Left kidney (tissue), 8 donors: ENCODE data around the gene OR1D5. TPM values are rescaled to one million over a fixed set of nuclear protein-coding genes. Genes with fewer than 3 reads are reported as not detected.
"Not testable (repeated sequence)": the region's sequence is repeated elsewhere in the genome, so short reads cannot be mapped to it uniquely, and the experiment has no call there.

ENCODE experiments used
- DNase-seq: peaks from one replicate; pipeline ENCODE4 v3.0.0-alpha.2; 2013
- long read RNA-seq, 8 donors: transcript quantifications; one replicate each; lab custom pipeline, GENCODE V29; 2026
- polyA plus RNA-seq: library from polyadenylated mRNA; unstranded; fragments of 120-200 nt; gene quantifications from one replicate; pipeline ENCODE4 v1.2.1, GENCODE V29; 2013; ENCODE audit not compliant: insufficient read length

OR1D5 gene, protein sequence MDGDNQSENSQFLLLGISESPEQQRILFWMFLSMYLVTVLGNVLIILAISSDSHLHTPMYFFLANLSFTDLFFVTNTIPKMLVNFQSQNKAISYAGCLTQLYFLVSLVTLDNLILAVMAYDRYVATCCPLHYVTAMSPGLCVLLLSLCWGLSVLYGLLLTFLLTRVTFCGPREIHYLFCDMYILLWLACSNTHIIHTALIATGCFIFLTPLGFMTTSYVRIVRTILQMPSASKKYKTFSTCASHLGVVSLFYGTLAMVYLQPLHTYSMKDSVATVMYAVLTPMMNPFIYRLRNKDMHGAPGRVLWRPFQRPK
- not detected for polyA plus RNA-seq
- long read RNA-seq, donor 1, result 0 reads
- long read RNA-seq, donor 2, result 0 reads
- long read RNA-seq, donor 3, result 0 reads
- long read RNA-seq, donor 4, result 0 reads
- long read RNA-seq, donor 5, result 0 reads
- long read RNA-seq, donor 6, result 0 reads
- long read RNA-seq, donor 7, result 0 reads
- long read RNA-seq, donor 8, result 0 reads

DNA sequence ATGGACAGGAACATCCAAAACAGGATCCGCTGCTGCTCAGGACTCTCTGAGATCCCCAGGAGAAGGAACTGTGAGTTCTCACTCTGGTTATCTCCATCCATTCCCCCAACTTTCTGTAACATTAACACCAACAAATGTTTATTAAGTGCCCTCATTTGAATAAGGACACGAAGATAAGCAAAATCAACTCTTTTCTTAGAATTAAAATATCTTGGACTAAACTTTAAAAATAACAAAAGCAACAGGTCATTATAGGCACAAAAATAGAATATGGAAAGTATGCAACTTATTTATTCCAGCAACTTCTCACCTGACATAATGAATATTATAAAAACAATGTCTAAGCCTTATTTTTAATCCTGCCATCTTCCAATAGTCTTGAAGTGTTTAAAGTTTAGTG is at the start of gene OR1D5:
OR1D5 (minus strand) TSS at position 101 of the 400 bp plus-strand sequence; CDS start at position 101, 0 bp downstream.
- not testable (repeated sequence) for DNase-seq

DNA sequence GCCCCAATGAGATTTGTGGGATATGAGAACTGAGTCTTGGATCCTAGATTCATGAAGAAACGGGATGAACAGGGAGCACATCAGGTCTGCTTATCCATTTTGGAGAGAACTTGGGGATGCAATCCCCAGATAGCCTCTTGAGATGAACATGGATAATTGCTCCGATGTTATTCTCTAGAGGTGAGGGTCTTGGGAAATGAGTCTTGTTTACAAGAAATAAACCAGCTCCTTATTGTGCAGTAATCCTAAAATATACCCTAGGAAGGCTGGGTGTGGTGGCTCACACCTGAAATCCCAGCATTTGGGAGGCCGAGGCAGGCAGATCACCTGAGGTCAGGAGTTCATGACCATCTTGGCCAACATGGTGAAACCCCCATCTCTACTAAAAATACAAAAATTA is 40.9 kb upstream of the OR1D5 start, which contains the start of gene OR1D2:
OR1D2 (minus strand) TSS at position 101 of the 400 bp plus-strand sequence. CDS start 11,426 bp downstream, outside the sequence.
- no peak for DNase-seq

DNA sequence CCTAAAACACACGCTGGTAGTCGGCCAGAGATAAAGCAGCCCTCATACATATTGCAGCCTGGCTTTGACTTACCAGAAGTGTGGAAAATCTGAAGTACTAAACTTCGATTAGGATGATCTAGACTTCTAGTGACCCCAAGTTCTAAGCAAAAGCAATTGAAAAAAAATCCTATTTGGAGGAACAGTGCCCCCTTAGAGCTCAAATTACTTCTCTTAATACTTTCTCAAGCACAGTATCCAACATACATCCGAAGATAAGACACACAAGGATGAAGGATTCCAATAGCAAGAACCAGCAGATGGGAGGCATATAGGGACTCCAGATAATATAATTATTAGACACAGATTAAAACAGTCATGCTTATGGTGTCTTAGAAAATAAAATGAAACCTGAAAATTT is 10.4 kb upstream of the OR1D5 start:
- DNase-seq, result not testable (repeated sequence)

DNA sequence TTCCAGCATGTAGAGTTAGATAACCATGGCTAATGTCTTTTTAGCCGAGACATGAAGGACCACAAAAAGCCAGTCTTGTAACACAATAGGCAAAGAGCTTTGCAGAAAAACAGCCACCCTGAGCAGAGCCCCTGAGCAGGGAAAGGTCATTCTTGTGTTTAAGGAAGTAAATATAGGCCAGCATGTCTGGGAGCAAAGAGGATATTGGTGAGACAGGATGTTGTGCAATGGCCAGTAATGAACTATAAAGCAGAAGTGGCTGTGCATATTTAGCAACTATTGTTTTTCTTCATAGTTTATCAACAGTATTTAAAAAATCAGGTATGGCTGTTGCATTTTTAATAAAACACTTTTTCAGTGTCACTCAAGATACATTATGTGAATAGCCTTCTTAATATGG is 1.8 kb upstream of the OR1D5 start:
- not testable (repeated sequence) for DNase-seq

DNA sequence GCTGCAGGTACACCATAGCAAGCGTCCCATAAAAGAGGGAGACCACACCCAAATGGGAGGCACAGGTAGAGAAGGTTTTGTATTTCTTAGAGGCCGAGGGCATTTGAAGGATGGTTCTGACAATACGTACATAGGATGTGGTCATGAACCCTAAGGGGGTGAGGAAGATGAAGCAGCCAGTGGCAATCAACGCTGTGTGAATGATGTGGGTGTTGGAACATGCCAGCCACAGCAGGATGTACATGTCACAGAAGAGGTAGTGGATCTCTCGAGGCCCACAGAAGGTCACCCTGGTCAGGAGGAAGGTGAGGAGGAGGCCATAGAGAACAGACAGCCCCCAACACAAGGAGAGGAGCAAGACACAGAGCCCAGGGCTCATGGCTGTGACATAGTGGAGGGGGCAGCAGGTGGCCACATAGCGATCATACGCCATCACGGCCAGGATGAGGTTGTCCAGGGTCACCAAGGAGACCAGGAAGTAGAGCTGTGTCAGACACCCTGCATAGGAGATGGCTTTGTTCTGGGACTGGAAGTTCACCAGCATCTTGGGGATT is 506 bp downstream of the OR1D5 start:
- DNase-seq, result not testable (repeated sequence)

DNA sequence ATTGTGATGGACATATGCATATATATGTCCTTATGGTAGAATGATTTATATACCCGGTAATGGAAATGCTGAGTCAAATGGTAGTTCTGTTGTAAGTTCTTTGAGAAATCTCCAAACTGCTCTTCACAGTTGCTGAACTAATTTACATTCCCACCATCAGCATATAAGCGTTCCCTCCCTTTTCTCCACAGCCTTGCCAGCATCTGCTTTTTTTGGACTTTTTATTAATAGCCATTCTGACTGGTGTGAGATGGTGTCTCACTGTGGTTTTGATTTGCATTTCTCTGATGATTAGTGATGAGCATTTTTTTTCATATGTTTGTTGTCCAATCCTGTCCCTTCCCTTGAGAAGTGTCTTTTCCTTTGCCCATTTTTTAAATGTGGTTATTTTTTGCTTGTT is 8.5 kb downstream of the OR1D5 start:
- DNase-seq, result not testable (repeated sequence)

DNA sequence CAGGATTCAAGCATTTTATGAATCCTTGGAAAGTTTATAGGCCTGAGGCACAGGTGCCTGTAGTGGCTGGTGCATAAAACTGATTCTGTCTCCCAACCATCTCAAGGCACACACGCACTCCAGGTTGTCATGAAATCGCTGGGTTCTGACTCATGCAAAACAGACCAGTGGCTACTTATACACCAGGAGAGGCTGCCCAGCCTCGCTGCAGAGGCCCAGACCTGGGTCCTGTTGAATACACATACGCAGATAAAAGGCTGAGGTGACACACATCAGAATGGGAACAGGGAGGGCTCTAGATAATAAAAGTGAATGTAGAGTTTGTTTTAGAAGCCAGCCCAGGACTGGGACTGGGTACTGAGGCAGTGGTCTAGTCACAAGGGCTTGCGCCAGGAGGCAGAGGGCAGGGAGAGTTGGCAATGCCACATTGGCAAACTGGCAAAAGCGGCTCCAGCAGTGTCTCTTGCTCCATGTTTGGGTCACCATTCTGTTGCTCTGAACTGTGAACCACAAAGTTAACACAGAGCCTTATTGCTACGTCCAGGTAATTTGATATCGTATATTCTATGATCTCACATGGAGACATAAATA is 13.6 kb downstream of the OR1D5 start:
- DNase-seq, result no peak

DNA sequence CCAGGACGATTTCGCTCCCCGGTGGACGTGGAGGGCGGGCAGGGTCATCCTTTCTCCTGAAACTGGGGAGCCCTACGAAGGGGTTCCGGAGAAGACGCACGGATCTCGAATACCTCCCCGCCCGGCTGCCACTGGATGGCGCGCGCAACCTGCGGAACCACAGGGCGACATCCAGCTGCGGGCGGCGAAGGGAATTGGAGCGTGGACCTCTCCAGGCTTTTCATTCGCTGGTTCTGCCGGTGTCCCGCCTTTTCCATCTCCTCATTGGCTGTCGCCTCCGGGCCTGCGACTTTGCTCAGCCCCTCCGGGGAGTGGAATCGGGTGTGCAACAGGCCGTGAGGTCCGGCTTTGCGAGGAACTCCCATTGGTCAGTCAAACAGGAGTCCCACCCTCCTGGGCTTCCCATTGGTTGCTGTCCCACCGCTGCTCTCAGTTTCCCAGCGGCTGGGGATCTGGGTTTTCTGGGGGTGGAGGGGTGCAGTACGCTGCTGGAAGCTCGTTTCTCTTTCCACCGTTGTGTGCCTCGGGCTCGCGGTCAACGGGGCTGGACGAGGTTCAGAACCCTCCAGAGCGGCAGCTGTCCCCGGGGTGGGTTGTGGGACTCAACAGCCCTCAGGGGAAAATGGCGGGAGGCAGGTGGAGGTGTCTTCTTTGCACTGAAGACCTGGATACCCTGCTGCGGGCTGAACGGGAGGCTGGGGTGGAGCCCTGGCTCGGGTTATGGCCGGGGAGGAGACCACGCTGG is 14.5 kb downstream of the OR1D5 start:
- DNase-seq, result peak; percentile 98

DNA sequence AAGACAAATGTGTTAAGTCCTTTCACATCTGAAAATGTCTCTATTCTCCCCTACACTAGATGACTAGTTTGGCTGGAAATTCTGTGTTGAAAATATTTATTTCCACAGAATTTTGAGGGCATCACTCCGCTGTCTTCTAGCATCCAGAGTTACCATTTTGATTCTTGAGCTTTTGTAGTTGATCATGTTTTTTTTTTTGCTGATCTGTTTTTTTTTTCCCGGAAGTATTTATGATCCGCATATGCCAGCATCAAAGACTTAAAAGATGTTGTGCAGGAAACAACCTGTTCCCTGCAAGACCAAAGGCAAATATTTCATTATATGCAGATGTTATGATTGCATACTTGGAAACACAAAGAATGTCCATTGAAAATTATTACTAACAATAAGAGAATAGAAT is 16.7 kb downstream of the OR1D5 start:
- DNase-seq, result no peak

DNA sequence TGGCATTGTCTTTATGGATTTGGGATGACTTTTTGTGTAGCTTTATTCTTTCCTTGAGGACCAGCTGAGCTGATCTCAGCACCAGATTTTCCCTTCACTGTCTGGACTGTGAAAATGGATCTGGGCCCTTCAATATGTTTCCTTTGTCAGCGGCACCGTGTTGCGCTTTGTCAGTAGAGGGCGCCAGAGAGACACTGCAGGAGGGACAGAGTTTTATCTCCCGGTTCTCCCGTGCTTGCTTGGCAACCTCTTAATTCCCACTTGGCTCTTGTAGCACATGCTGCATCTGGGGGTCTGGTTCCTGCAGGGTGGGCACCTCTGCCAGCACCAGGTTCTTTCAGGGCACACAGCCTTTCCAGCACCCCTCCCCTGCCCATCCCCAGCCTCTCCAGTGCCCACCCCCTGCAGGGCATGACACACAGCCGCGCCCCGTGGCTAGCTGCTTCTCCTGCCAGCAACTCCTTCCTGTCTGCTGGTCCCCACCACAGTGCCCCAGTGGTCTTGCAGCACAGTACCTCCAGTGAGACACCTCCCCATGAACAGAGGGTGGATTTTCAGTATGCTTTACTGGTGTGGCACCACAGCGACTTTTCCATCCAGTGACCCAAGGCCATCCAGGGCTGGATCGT is 19.6 kb downstream of the OR1D5 start:
- no peak for DNase-seq

DNA sequence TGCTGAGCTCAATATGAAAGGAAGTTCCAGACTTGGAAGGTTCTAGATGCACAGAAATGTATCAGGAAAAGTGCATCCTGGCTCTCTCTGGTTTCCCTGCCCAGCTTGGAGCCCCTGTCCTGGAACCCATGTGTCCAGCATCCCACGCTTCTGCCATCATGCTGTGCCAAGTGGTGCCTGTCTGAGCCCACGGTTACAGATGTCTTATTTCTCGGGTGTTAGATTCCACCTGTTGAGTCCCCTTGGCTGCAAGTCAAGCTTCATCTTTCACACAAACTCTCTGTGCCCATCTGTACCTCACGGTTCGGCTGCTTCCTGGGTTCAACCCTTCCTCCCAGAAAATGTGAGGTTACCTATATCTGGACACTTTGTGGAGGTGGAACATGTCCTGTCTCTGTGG is 22.5 kb downstream of the OR1D5 start:
- no peak for DNase-seq

DNA sequence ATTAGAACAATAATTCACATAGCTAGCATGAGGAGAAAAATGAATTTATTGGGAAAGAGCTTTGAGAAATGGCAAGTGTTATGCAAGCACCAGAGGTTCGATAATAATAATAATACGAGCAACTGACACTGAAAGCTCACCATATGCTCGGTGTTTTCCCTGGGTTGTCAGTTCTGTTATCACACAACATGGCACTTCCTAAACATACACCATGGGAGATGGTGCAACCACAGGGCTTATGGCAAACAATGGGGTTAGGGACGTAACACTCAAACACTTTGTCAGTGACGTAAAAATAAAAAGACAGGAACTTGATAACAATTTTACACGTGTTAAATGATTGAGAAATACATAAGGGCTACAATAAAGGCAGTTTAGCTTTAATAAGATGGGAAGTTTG is 23.7 kb downstream of the OR1D5 start:
- no peak for DNase-seq

DNA sequence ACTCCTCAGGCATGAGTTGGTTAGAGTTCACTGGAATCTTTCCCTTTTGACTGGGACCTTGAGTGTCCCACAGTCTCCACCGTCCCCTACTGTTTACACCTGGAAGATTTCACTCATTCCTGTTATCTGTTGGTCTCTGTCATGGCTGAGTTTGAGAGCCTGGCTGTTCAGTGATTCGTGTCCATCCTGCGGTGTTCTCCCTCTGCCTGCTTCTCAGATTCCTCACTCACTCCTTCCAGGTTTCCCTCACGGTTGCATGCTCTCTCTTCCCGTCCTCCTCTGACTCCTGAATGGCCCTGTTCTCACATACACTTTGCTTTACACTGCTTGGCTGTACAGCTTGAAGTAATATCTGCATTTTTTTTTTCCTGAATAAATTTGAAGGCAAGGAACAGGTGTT is 24.5 kb downstream of the OR1D5 start:
- DNase-seq, result peak; percentile 32

DNA sequence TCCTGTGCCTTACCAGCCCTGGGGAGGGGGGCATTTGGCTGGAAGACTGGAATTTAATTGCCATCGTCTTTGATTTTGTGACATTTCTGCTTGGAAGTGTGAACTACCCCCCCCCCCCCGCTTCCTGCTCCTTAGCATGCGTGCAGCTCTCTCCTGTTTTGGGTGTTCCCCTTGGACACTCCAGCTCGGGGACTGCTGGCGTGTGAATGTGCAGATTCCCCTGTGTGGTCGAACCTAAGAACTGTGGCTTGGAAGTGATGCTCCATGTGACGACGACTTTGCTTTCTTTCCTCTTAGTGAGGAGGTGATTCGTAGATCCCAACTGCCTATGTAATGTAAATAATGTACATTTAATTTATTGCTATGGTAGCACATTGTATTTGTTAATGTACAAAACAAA is 26.1 kb downstream of the OR1D5 start:
- DNase-seq, result no peak

DNA sequence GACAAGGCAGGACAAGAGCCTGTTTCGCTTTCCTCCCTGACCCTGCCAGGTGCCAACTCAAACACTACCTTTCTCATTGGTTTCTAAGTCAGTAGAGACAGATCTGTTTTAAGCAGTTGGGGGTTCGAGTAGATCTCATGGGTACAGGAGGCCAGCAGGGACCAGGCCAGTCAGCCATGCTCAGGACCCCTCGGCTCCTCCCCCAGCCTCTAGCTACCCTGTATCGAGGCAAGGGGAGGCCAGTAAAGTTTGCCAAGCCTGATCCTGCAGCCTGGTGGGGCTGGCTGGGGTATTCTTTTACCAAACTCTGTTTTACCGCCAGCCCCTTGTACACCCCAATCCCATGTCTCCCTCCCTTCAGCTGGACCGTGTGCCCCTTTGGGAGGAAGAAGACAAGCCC is 26.6 kb downstream of the OR1D5 start:
- no peak for DNase-seq

DNA sequence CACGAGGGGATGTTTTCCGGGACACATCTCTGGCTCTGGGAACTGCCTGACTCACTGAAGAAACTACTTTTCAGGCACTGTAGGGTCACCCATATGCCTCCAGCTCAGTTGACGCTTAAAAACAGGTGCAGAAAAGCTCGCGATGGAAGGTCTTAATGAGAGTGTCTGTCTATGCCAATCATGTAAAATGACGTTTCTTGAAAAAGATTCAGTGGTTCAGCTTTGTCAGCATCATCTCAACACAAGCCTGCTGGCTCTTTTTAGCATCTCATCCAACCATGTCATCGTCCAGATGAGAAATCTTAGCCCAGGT is 27.5 kb downstream of the OR1D5 start:
- DNase-seq, result no peak

DNA sequence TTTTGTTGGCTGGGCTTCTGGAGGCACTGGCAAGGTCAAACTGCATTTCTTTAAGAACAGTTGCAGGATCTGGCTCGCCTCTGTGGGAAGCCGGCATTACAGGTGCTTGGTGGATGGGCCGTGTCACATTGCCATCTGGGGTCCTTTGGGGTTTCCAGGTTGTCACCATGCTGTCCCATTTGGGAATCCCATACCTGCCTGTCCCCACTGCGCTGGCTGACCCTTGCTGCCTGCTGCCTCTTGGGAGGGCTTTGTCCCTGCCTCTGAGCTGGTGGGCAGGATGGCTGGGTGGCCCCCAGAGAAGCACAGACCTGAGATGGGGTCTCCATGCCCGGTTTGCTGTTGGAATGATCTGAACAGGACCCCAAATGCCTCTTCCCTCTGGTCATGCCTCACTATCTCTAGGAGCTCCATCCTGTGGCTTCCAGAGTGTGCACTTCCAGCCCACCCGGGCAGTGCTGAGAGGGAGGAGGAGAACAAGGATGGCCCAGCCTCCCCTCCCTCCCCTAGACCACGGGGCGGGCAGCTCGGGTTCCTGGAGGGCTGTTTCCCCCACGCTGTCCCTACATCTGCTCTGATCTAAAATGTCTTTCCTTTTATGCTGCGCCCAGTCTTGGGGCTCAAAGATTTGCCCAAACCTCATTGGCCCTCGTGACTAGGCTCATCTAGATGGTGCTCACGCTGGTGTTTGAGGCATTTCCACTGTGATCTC is 28.0 kb downstream of the OR1D5 start:
- DNase-seq, result no peak

DNA sequence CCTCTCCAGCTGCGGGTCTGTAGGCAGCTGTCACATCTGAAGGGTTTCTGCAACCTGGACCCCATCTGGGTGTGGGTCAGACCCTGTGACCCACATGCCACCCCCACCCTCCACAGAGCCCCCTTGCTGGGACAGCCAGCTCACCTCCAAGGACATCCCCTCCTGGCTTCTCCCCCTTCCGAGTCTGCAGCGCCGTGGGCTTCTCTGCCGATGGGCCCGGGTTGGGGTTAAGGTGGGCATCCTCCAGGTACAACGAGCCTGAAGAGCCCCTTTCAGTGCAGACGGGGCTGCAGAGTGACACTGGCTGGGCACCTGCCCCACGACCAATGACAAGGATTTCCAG is 28.9 kb downstream of the OR1D5 start:
- DNase-seq, result no peak

DNA sequence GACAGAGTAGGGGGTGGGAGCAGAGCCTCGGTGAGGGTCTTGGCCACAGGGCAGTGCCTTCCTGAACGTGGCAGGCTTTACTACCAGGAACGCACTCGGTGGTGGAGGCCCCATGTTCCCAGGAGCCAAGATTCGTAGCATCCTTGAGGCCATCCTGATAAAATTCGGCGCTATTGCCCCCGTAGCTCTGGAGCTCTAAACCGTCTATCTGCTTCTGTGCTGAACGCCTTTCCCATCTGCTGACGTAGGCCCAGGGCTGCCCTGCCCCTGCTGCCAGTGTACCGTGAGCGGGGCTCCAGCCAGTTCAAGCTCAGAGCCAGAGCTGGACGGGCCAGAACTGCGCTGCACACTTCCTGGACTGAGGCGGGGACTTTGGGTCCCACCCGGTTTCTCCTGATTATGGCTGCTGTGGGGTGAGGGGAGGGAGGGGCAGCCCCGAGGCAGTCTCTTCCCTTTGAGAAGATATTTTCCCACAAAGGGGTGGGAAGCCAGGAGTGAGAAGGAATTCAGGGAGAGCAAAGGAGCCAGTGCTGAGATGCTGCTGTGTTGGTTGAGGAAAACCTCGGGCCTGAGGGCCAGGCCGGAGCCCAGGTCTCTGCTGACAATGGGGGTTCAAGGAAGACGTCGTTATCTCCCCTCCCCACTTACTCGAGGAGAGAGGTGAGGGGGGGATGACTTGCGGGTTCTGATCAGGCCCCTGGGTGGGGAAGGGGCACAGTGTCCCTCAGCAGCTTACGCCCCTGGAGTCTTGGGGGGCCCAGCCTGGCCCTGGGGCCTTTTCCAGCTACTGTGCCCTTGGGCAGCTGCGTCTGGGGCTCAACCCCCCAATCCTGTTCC is 29.4 kb downstream of the OR1D5 start:
- no peak for DNase-seq

DNA sequence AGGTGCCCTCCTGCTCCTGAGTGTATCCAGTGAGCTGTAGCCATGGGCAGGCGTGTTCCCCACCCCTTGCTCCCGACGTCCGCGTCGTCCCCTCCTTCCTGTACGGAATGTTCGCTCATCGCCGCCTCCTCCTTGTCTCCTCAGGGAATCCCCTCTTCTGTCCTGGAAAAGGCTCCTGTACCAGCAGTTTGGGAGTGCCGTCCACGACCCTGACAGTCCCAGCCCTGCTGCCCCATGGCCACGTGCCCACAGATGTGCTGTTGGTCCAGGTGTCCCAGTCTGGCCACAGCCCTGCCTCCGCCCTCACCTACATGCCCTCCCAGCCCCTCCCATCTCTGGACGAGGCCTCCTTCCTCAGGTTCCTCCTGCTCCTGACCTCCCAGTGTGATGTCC is 30.2 kb downstream of the OR1D5 start:
- DNase-seq, result no peak
